HepG2 (cell line): Measurements from ENCODE around the gene LONP1. TPM values are rescaled to one million over a fixed set of nuclear protein-coding genes. Genes with fewer than 3 reads are reported as not detected.

Source experiments
- AKAP8 ChIP-seq: sonication (generic); formaldehyde crosslinking; IDR thresholded peaks from 2 replicates; pipeline ENCODE4 v1.5.1; 2020; ENCODE audit warnings: mild to moderate bottlenecking, missing genetic modification reagents
- FUBP1 ChIP-seq: sonication (generic); formaldehyde crosslinking; IDR thresholded peaks from 2 replicates; pipeline ENCODE4 v1.5.1; 2020; ENCODE audit warnings: missing genetic modification reagents, mild to moderate bottlenecking, borderline replicate concordance
- NR1H2 ChIP-seq: sonication (generic); formaldehyde crosslinking; IDR thresholded peaks from 2 replicates; pipeline ENCODE4 v1.8.1; 2022; ENCODE audit warnings: low read depth, missing genetic modification reagents, borderline replicate concordance
- RBM39 ChIP-seq: fragments of 200-400 bp; formaldehyde crosslinking; IDR thresholded peaks from one replicate; pipeline ENCODE4 v1.6.1; 2018; ENCODE audit warnings: antibody characterized with exemption, mild to moderate bottlenecking, low read depth, low read length; ENCODE audit not compliant: poor library complexity, severe bottlenecking
- RXRA ChIP-seq: sonication (generic); formaldehyde crosslinking; IDR thresholded peaks from 2 replicates; pipeline ENCODE4 v1.5.1; 2020; ENCODE audit warnings: missing genetic modification reagents
- SIN3A ChIP-seq: IDR thresholded peaks from 2 replicates; pipeline ENCODE4 v1.6.1; 2011; ENCODE audit warnings: low read depth, mild to moderate bottlenecking, control low read depth, low read length, borderline replicate concordance
- TBP ChIP-seq: sonication (generic); formaldehyde crosslinking; IDR thresholded peaks from 2 replicates; pipeline ENCODE4 v1.5.0; 2020; ENCODE audit warnings: missing genetic modification reagents
- THAP11 ChIP-seq: IDR thresholded peaks from 2 replicates; pipeline ENCODE4 v1.6.1; 2016; ENCODE audit warnings: missing biosample characterization, missing genetic modification reagents
- ZNF468 ChIP-seq: sonication (generic); formaldehyde crosslinking; IDR thresholded peaks from 2 replicates; pipeline ENCODE4 v1.8.0; 2022; ENCODE audit warnings: mild to moderate bottlenecking, moderate library complexity, missing genetic modification reagents
- polyA plus RNA-seq, 8 experiments: library from polyadenylated mRNA; depleted of rRNA in 3 of 8; stranded (reverse) in 7 of 8; unstranded in 1 of 8; fragments of >200 nt; fragmentation: Illumina TruSeq in 4 of 8; extraction: Trizol in 4 of 8; gene quantifications; 2 replicates each; pipeline versions ENCODE4 v1.2.1 to v1.2.3, GENCODE V29; 2011 to 2016; ENCODE audit warnings: low read depth in 4 of 8, missing spikeins in 1 of 8, mixed read lengths in 1 of 8; ENCODE audit not compliant: insufficient read depth in 1 of 8
- total RNA-seq, 5 experiments: library from RNA; depleted of rRNA; stranded (reverse); fragments of >200 nt; fragmentation: Illumina TruSeq; extraction: Trizol; gene quantifications; 2 replicates each; pipeline ENCODE4 v1.2.3, GENCODE V29; 2016; ENCODE audit warnings: low read depth in 1 of 5
- TF ChIP-seq, protein P1 (sequence below), 2 experiments: fragments of 450-650 bp in 1 of 2; sonication (generic) in 1 of 2; formaldehyde crosslinking in 1 of 2; IDR thresholded peaks; 2 replicates each; pipeline versions ENCODE4 v1.6.1 to v1.8.0; 2016 to 2022; ENCODE audit warnings: antibody characterized with exemption in 1 of 2, mild to moderate bottlenecking in 1 of 2, missing genetic modification reagents in 1 of 2
- TF ChIP-seq, protein P2 (sequence below): sonication (generic); formaldehyde crosslinking; IDR thresholded peaks from 2 replicates; pipeline ENCODE4 v1.4.0; 2020; ENCODE audit warnings: missing genetic modification reagents, borderline replicate concordance

The LONP1 gene
- total and polyA plus RNA-seq, 2 of the 13 experiments (the other 11 are each of a cell fraction or from before 2014, with no cell fraction given), result 59.5 to 76.8 TPM

DNA sequence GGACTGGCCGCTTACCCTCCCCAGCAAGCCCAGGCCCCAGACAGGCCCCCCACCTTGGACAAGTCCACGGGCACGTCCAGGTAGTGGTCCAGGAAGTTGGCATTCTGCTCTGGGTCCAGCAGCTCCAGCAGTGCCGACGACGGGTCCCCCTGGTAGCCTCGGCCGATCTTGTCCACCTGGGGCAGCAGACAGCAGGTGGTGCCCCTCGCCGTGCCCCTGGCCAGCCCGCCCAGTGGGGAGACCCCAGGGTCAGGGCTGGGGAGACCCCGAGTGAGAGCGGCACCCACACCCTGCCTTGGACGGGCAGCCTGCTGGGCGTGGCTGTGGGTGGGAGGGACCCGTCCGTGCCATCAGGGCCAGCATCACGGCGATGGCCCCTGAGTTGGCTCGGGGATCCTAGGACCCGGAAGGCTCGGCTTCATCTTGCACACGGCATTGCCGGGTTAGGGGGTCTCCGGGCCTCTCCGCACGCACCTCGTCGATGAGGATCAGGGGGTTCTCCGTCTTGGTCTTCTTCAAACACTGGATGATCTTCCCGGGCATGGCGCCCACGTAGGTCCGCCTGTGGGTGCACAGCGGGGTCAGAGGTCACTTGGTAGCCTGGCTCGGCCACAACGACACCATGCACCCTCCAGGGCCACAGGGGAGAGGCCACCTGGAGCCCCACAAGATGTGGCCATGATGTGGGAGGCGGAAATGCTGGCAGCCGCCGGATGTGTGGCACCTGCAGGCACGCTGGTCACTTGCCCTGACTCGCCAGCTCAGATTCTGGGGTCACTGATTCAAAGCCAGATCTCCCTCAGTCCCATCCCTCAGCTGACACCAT is 23.5 kb downstream of the LONP1 start (continued):
- TF ChIP-seq, protein P1, sequence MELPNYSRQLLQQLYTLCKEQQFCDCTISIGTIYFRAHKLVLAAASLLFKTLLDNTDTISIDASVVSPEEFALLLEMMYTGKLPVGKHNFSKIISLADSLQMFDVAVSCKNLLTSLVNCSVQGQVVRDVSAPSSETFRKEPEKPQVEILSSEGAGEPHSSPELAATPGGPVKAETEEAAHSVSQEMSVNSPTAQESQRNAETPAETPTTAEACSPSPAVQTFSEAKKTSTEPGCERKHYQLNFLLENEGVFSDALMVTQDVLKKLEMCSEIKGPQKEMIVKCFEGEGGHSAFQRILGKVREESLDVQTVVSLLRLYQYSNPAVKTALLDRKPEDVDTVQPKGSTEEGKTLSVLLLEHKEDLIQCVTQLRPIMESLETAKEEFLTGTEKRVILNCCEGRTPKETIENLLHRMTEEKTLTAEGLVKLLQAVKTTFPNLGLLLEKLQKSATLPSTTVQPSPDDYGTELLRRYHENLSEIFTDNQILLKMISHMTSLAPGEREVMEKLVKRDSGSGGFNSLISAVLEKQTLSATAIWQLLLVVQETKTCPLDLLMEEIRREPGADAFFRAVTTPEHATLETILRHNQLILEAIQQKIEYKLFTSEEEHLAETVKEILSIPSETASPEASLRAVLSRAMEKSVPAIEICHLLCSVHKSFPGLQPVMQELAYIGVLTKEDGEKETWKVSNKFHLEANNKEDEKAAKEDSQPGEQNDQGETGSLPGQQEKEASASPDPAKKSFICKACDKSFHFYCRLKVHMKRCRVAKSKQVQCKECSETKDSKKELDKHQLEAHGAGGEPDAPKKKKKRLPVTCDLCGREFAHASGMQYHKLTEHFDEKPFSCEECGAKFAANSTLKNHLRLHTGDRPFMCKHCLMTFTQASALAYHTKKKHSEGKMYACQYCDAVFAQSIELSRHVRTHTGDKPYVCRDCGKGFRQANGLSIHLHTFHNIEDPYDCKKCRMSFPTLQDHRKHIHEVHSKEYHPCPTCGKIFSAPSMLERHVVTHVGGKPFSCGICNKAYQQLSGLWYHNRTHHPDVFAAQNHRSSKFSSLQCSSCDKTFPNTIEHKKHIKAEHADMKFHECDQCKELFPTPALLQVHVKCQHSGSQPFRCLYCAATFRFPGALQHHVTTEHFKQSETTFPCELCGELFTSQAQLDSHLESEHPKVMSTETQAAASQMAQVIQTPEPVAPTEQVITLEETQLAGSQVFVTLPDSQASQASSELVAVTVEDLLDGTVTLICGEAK (IDR thresholded peaks at IDR 0.05), result no peak
- TF ChIP-seq, protein P1 (CRISPR knock-in tag; IDR thresholded peaks at IDR 0.05), result no peak
- TF ChIP-seq FUBP1 (CRISPR knock-in tag) (no peak), AKAP8 (CRISPR knock-in tag) (peak; percentile 40), NR1H2 (no peak), RBM39 (no peak), TBP (CRISPR knock-in tag) (no peak), THAP11 (CRISPR knock-in tag) (no peak), ZNF468 (CRISPR knock-in tag) (no peak), SIN3A (no peak), RXRA (CRISPR knock-in tag) (no peak)
- TF ChIP-seq, protein P2, sequence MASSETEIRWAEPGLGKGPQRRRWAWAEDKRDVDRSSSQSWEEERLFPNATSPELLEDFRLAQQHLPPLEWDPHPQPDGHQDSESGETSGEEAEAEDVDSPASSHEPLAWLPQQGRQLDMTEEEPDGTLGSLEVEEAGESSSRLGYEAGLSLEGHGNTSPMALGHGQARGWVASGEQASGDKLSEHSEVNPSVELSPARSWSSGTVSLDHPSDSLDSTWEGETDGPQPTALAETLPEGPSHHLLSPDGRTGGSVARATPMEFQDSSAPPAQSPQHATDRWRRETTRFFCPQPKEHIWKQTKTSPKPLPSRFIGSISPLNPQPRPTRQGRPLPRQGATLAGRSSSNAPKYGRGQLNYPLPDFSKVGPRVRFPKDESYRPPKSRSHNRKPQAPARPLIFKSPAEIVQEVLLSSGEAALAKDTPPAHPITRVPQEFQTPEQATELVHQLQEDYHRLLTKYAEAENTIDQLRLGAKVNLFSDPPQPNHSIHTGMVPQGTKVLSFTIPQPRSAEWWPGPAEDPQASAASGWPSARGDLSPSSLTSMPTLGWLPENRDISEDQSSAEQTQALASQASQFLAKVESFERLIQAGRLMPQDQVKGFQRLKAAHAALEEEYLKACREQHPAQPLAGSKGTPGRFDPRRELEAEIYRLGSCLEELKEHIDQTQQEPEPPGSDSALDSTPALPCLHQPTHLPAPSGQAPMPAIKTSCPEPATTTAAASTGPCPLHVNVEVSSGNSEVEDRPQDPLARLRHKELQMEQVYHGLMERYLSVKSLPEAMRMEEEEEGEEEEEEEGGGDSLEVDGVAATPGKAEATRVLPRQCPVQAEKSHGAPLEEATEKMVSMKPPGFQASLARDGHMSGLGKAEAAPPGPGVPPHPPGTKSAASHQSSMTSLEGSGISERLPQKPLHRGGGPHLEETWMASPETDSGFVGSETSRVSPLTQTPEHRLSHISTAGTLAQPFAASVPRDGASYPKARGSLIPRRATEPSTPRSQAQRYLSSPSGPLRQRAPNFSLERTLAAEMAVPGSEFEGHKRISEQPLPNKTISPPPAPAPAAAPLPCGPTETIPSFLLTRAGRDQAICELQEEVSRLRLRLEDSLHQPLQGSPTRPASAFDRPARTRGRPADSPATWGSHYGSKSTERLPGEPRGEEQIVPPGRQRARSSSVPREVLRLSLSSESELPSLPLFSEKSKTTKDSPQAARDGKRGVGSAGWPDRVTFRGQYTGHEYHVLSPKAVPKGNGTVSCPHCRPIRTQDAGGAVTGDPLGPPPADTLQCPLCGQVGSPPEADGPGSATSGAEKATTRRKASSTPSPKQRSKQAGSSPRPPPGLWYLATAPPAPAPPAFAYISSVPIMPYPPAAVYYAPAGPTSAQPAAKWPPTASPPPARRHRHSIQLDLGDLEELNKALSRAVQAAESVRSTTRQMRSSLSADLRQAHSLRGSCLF, result no peak
